ENCODE measurements around the gene SKAP1. TPM values are rescaled to one million over a fixed set of nuclear protein-coding genes. Genes with fewer than 3 reads are reported as not detected.
"Not testable (repeated sequence)": the region's sequence is repeated elsewhere in the genome, so short reads cannot be mapped to it uniquely, and the experiment has no call there.

Gene SKAP1
- total and polyA plus RNA-seq, 8 donors = 1.2 to 3.0 (median 1.8) TPM

- Histone ChIP-seq H3K9me3 (no peaks in the 10 kb centered on the region), H3K4me3 (no peak overlapping the region), H3K27ac (no peak overlapping the region), H3K36me3 (no peaks in the 10 kb centered on the region), H3K27me3 (peaks cover 34 to 69% of the 10 kb centered on the region in 2 donors), H3K4me1 (no peaks in the 10 kb centered on the region)
- no peak for DNase-seq
- intact Hi-C loops (cut with DNase I) = no loop called here
- no peak for ATAC-seq
- no peak for TF ChIP-seq CTCF (IDR thresholded peaks at IDR 0.05)
Measured at GRCh38 chr17:48290378-48290777, 139.6 kb downstream of the SKAP1 start.

GRCh38 chr17:48286917-48287316 lies 143.1 kb downstream of the SKAP1 start:
- intact Hi-C loops (cut with DNase I); H3K4me1 ChIP-seq; H3K27ac ChIP-seq; H3K36me3 ChIP-seq; H3K9me3 ChIP-seq; ATAC-seq; DNase-seq; H3K4me3 ChIP-seq: not testable (repeated sequence)
- peaks cover 15 to 46% of the 10 kb centered on the region in 2 donors for H3K27me3 ChIP-seq

- Histone ChIP-seq H3K27ac (no peak overlapping the region), H3K4me1 (no peaks in the 10 kb centered on the region), H3K9me3 (no peaks in the 10 kb centered on the region), H3K27me3 (peaks cover 10 to 40% of the 10 kb centered on the region in 2 donors), H3K4me3 (no peak overlapping the region), H3K36me3 (no peaks in the 10 kb centered on the region)
- intact Hi-C loops (cut with DNase I) = no loop called here
- TF ChIP-seq CTCF (IDR thresholded peaks at IDR 0.05) = no peak
- no peak for DNase-seq
- ATAC-seq = no peak
Measured at GRCh38 chr17:48285614-48286013, 144.4 kb downstream of the SKAP1 start.

GRCh38 chr17:48283907-48284306 lies 146.1 kb downstream of the SKAP1 start:
- no peaks in the 10 kb centered on the region for H3K9me3 ChIP-seq
- peaks cover under 1 to 35% of the 10 kb centered on the region in 2 donors for H3K27me3 ChIP-seq
- intact Hi-C loops (cut with DNase I) = no loop called here
- H3K4me1 ChIP-seq = no peaks in the 10 kb centered on the region
- peak in 1 of 4 donors; percentile 40 for DNase-seq
- H3K27ac ChIP-seq = no peak overlapping the region
- no peak for ATAC-seq
- no peak overlapping the region for H3K4me3 ChIP-seq
- no peaks in the 10 kb centered on the region for H3K36me3 ChIP-seq
- TF ChIP-seq CTCF (IDR thresholded peaks at IDR 0.05) = no peak

GRCh38 chr17:48283411-48283810 lies 146.6 kb downstream of the SKAP1 start:
- Histone ChIP-seq H3K27me3 (peaks cover 0 to 30% of the 10 kb centered on the region in 2 donors), H3K27ac (no peak overlapping the region), H3K36me3 (no peaks in the 10 kb centered on the region), H3K4me1 (no peaks in the 10 kb centered on the region), H3K4me3 (no peak overlapping the region), H3K9me3 (no peaks in the 10 kb centered on the region)
- no peak for ATAC-seq
- intact Hi-C loops (cut with DNase I) = no loop called here
- TF ChIP-seq CTCF (IDR thresholded peaks at IDR 0.05) = no peak
- no peak for DNase-seq

- Histone ChIP-seq H3K9me3 (no peaks in the 10 kb centered on the region), H3K4me3 (no peak overlapping the region), H3K27me3 (peaks cover 0 to 25% of the 10 kb centered on the region in 2 donors), H3K27ac (no peak overlapping the region), H3K4me1 (no peaks in the 10 kb centered on the region), H3K36me3 (no peaks in the 10 kb centered on the region)
- DNase-seq (no peak), ATAC-seq (no peak)
- no peak for TF ChIP-seq CTCF (IDR thresholded peaks at IDR 0.05)
- intact Hi-C loops (cut with DNase I) = no loop called here
Measured at GRCh38 chr17:48282303-48282702, 147.7 kb downstream of the SKAP1 start.
